Neural crest cell (in vitro differentiated cells): ENCODE results near the gene KCNMB2. TPM values are rescaled to one million over a fixed set of nuclear protein-coding genes. Genes with fewer than 3 reads are reported as not detected.

Source experiments
- DNase-seq: peaks from one replicate; pipeline ENCODE4 v3.0.0; 2021; ENCODE audit warnings: low read depth, mixed read lengths, low spot score
- H3K27ac Mint-ChIP-seq: one replicate; pipeline ENCODE4 v1.8.0; 2021; ENCODE audit warnings: mild to moderate bottlenecking, mixed read lengths; ENCODE audit not compliant: unreplicated experiment
- H3K27me3 Mint-ChIP-seq: 2 replicates; pipeline ENCODE4 v1.8.0; 2021; ENCODE audit warnings: low read depth, mild to moderate bottlenecking, mixed read lengths
- H3K36me3 Mint-ChIP-seq: 2 replicates; pipeline ENCODE4 v1.8.0; 2021; ENCODE audit warnings: low read depth, mild to moderate bottlenecking, mixed read lengths
- H3K4me1 Mint-ChIP-seq: 2 replicates; pipeline ENCODE4 v1.8.0; 2021; ENCODE audit warnings: mixed read lengths
- H3K4me3 Mint-ChIP-seq: one replicate; pipeline ENCODE4 v1.8.0; 2021; ENCODE audit warnings: mild to moderate bottlenecking, mixed read lengths
- H3K9me3 Mint-ChIP-seq: 2 replicates; pipeline ENCODE4 v1.8.0; 2021; ENCODE audit warnings: mixed read lengths
- CTCF ChIP-seq: fragments of 200-600 bp; sonication (generic); conservative IDR thresholded peaks from 2 replicates; pipeline ENCODE4 v1.5.0; 2021; ENCODE audit warnings: antibody characterized with exemption, mild to moderate bottlenecking
- total RNA-seq: library from RNA; stranded (reverse); gene quantifications from 2 replicates; pipeline ENCODE4 v1.2.1, GENCODE V29; 2021

KCNMB2 gene
- total RNA-seq, 1 donor from 2014 or later = 0.84 TPM

- H3K4me3 Mint-ChIP-seq = no peak overlapping the region
- H3K27ac Mint-ChIP-seq = no peak overlapping the region
- H3K27me3 Mint-ChIP-seq = no peaks in the 10 kb centered on the region
Measured at GRCh38 chr3:178631950-178632349, 95.7 kb downstream of the KCNMB2 start.

GRCh38 chr3:178634975-178635374 is 98.7 kb downstream of the KCNMB2 start:
- Mint-ChIP-seq H3K9me3 (peaks cover 10% of the 10 kb centered on the region), H3K4me3 (no peak overlapping the region), H3K4me1 (no peaks in the 10 kb centered on the region), H3K27me3 (no peaks in the 10 kb centered on the region), H3K27ac (no peak overlapping the region), H3K36me3 (no peaks in the 10 kb centered on the region)
- no peak for TF ChIP-seq CTCF
- no peak for DNase-seq

More at GRCh38 chr3:178631950-178632349, 95.7 kb downstream of the KCNMB2 start:
- Mint-ChIP-seq H3K9me3 (peaks cover 10% of the 10 kb centered on the region), H3K4me1 (no peaks in the 10 kb centered on the region), H3K36me3 (no peaks in the 10 kb centered on the region)
- TF ChIP-seq CTCF = no peak
- DNase-seq = no peak

GRCh38 chr3:178637802-178638201 is 101.6 kb downstream of the KCNMB2 start:
- H3K9me3 Mint-ChIP-seq = peaks cover 10% of the 10 kb centered on the region
- no peak for DNase-seq
- TF ChIP-seq CTCF = no peak
- no peak overlapping the region for H3K4me3 Mint-ChIP-seq
- H3K36me3 Mint-ChIP-seq = no peaks in the 10 kb centered on the region
- no peak overlapping the region for H3K27ac Mint-ChIP-seq
- no peaks in the 10 kb centered on the region for H3K27me3 Mint-ChIP-seq
- no peaks in the 10 kb centered on the region for H3K4me1 Mint-ChIP-seq

- DNase-seq = no peak
- no peak for TF ChIP-seq CTCF
Measured at GRCh38 chr3:178645503-178645902, 109.3 kb downstream of the KCNMB2 start.

GRCh38 chr3:178646186-178646862 is 110.1 kb downstream of the KCNMB2 start:
- DNase-seq = no peak
- Mint-ChIP-seq H3K4me3 (no peak overlapping the region), H3K27me3 (no peaks in the 10 kb centered on the region), H3K36me3 (no peaks in the 10 kb centered on the region), H3K27ac (no peak overlapping the region), H3K4me1 (peaks cover 8% of the 10 kb centered on the region), H3K9me3 (peaks cover 9% of the 10 kb centered on the region)
- no peak for TF ChIP-seq CTCF

More at GRCh38 chr3:178645503-178645902, 109.3 kb downstream of the KCNMB2 start:
- H3K4me1 Mint-ChIP-seq = peaks cover 8% of the 10 kb centered on the region
- H3K9me3 Mint-ChIP-seq = peaks cover 3% of the 10 kb centered on the region
- no peak overlapping the region for H3K4me3 Mint-ChIP-seq
- no peak overlapping the region for H3K27ac Mint-ChIP-seq
- H3K27me3 Mint-ChIP-seq = no peaks in the 10 kb centered on the region
- H3K36me3 Mint-ChIP-seq = no peaks in the 10 kb centered on the region
